Brain pericyte (primary cell): ENCODE measurements around the gene AP4S1.

Experiments used
- DNase-seq: peaks from one replicate; pipeline ENCODE4 v3.0.0-alpha.2; 2012; ENCODE audit warnings: low read depth, low spot score

The AP4S1 gene

GRCh38 chr14:31137214-31137889 lies 111.9 kb downstream of the AP4S1 start:
- no peak for DNase-seq

DNA sequence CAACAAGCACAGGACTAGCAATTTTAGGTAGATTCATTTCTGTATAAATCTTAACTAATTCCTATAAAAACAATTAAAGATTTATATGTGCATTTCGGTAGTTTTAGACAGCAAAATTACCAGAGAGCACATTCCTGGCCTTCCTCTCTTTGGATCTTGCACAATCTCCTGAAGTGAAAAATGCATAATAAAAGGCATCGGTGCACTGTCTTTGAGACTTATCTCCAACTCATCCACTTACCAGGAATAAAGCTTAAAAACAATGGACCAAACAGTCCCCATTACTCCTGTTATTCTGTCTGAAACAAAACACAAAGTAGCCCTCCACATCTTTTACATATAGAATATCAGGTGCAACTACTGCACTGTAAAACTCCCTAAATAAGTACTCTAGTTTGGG lies 112.9 kb downstream of the AP4S1 start:
- no peak for DNase-seq

- DNase-seq: no peak
These were observed 113.9 kb downstream of the AP4S1 start for GRCh38 chr14:31139301-31139847.

- no peak for DNase-seq
These were observed 117.1 kb downstream of the AP4S1 start for GRCh38 chr14:31142455-31143087.
